SK-N-DZ (cell line): Measurements from ENCODE around the gene TPM4. TPM values are rescaled to one million over a fixed set of nuclear protein-coding genes. Genes with fewer than 3 reads are reported as not detected.
A peak's percentile ranks its signal among the peaks of the same experiment; 100 is the strongest.
"Not testable (repeated sequence)": the region's sequence is repeated elsewhere in the genome, so short reads cannot be mapped to it uniquely, and the experiment has no call there.

Experiments
- DNase-seq: peaks from one replicate; pipeline ENCODE4 v3.0.0-alpha.2; 2015; ENCODE audit warnings: low spot score
- polyA plus RNA-seq, 2 experiments: library from polyadenylated mRNA; depleted of rRNA; stranded (reverse); fragments of >200 nt; gene quantifications; 2 replicates each; pipeline ENCODE4 v1.2.3, GENCODE V29; 2014

The TPM4 gene
- polyA plus RNA-seq (2014; cell fraction: cytosol; rRNA removed): 173 and 190 TPM in 2 replicates
- polyA plus RNA-seq (2014; cell fraction: nucleus; rRNA removed): 78.2 and 86.9 TPM in 2 replicates

DNA sequence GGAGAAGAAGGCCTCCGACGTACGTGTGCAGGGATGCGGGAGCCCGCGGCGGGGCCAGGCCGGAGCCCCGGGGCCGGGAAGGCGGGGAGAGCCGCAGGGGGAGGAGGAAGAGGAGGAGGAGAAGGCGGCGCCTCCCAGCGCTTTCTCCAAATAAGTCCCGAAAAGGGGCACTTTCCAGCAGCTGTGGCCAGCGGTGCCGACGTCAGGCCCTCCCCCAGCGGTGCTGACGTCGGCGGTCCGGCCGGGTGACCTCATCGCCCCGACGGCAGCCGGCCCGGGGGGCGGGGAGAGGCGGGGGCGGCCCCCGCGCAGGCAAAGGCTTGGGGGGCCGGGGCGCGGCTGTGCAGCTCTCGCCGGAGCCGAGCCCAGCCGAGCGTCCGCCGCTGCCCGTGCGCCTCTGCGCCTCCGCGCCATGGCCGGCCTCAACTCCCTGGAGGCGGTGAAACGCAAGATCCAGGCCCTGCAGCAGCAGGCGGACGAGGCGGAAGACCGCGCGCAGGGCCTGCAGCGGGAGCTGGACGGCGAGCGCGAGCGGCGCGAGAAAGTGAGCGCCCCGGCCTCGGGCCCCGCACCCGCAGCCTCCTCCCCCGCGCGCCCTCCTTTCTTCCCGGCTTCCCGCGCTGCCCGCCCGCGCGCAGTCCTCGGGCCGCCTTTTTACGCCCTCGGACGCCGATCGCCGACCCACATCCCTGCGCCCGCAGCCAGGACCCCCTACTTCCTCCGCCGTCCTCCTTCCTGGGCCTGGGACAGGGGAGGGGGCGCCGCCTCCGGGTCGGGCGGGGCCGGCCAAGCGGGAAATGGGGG lies at the start of gene TPM4:
TPM4 (plus strand) TSS at position 342 of the 804 bp plus-strand sequence; CDS start at position 413, 71 bp downstream.
- DNase-seq: peak; percentile 84

DNA sequence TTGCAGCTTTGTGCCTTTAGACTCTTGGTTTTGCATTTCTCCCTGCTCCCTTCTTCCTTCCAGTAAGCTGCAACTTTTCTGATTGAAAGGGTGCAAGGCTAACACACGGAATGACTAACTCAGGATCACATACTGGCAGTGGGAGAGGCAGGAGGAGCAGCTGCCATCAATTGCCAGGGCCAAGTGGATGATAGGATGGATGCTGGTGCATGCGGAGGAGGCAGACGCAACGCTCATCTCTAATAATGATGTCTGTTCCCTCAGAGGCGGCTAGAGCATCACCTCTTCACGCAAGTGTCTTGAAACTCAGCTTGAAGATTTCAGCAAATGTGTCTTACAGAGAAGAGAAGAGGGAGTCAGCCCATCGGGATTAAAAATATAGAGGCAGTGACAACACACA lies 49.5 kb upstream of the TPM4 start:
- no peak for DNase-seq

DNA sequence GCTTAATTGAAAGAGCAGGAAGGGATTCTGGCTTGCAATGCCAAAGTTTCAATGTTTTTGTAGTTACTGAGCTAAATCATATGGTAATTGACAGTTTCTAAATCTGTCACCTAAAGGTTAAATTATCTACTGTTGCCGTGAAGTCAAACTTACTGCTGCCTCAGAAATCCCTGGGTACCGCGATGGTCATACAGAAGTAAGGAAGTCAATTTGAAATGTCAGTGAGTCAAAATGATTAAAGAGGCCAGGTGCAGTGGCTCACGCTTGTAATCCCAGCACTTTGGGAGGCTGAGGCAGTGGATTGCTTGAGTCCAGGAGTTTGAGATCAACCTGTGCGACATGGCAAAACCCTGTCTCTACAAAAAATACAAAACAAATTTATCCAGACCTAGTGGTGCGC lies 48.8 kb upstream of the TPM4 start:
- DNase-seq: no peak

DNA sequence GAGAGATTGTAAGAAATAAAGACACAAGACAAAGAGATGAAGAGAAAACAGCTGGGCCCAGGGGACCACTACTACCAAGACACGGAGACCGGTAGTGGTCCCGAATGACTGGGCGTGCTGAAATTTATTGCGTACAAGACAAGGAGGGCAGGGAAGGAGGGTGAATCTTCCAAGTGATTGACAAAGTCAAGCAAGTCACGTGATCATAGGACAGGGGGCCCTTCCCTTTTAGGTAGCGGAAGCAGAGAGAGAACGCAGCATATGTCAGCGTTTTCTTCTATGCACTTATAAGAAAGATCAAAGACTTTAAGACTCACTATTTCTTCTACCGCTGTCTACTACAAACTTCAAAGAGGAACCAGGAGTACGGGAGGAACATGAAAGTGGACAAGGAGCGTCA lies 46.1 kb upstream of the TPM4 start:
- DNase-seq: not testable (repeated sequence)

DNA sequence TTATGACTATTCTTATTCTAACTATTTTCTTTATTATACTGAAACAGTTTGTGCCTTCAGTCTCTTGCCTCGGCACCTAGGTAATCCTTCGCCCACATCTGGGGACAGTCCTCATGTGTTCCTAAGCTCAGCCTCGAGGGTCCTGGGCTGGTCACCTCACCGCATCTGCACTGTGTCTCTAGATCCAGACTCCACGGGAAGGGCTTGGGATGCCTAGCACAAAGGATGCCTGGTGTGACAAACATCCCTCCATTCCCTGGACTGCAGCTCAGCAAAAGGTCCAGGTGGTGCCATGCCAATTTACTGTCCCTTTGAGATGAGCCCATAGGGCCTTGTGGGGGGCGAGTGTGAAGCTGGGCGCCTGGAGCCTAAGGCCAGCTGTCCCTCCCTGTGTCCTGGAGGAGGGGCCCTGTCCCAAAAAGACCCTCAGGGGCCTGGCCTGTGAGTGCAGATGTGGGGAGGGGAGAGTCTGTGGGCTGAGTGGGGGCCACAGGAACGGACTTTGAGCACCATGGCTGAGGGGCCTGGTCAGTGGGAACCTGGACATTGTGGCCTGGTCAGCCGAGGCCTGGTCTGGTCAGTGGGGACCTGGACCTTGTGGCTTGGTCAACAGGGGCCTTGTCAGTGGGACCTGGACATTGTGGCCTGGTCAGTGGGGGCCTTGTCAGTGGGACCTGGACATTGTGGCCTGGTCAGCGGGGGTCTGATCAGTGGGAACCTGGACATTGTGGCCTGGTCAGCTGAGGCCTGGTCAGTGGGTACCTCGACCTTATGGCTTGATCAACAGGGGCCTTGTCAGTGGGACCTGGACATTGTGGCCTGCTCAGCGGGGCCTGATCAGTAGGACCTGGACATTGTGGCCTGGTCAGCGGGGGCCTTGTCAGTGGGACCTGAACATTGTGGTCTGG lies 45.1 kb upstream of the TPM4 start:
- DNase-seq: no peak

DNA sequence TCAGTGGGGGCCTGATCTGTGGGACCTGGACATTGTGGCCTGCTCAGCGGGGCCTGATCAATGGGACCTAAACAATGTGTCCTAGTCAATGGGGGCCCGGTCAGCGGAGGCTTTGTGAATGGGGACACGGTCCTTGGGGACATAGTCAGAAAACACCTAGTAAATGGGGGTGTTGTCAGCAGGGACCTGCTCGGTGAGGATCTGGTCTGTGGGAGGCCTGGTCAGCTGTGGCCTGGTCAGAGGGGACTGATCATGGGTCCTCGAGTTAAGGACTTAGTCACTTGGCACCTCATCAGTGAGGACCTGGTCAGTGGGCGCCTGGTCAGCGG lies 44.5 kb upstream of the TPM4 start:
- no peak for DNase-seq

DNA sequence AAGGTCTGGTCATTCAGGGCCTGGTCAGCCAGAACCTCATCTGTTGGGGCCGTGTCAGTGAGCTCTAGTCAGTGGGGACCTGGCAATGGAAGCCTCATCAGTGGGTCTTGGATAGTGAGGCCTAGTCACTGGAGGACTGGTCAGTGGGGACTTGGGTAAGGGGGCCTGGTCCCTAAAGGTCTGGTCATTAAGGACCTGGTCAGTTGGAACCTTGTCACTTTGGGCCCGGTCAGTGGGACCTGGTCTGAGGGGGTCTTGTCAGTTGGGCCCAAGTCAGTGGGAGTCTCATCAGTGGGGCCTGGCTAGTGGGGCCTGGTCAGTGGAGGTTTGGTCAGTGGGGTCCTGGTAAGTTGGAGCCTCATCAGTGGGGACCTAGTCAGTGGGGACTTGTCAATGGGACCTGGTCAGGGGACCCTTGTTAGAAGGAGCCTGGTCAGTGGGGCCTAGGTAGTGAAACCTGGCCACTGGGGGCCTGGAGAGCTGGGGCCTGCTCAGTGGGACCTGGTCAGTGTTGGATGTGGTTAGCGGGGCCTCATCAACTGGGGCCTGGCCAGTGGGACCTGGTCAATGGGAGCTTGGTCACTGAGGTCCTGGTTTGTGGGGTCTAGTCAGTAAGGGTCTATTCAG lies 43.7 kb upstream of the TPM4 start:
- no peak for DNase-seq

DNA sequence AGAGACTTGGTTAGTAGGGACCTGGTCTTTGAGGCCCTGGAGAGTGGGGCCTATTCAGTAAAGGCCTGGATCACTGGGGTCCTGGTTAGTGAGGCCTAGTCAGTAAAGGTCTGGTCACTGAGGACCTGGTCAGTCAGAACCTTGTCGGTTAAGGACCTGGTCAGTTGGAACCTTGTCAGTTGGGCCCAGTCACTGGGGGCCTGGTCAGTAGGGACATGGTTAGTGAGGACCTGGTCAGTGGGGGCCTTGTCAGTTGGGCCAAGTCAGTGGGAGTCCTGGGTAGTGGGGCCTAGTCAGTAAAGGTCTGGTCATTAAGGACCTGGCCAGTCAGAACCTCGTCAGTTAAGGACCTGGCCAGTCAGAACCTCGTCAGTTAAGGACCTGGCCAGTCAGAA lies 43.2 kb upstream of the TPM4 start:
- no peak for DNase-seq

DNA sequence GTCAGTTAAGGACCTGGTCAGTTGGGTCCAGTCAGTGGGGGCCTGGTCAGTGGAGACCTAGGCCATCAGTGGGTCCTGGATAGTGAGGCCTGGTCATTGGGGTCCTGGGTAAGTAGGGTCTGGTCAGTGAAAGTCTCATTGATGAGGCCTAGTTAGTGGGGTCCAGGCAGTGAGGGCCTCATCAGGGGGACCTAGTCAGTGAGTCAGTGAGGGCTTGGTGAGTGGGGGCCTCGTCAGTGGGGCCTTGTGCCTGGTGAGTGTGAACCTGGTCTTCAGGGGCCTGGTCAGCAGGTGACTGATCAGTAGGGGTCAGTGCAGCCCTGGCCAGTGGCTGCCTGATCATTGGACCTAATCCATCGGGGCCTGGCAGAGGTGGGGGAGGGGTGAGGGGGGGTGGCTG lies 42.6 kb upstream of the TPM4 start:
- no peak for DNase-seq

DNA sequence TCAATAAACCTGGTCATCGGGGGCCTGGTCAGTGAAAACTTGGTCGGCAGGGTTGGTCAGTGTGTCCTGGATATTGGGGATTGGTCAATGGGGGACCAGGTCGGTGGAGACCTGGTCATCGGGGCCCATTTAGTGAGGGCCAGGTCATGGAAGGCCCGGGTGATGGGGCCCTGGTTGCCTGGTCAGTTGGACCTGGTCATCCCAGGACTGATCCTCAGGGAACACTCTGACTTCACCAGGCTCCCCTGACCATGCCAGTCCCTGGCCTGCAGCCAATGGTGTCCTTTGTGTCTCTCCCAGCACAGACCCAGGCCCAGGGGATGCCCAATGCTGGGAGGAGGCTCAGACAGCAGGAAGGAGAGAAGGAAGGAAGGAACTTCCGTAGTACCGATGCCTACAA lies 42.1 kb upstream of the TPM4 start:
- no peak for DNase-seq

DNA sequence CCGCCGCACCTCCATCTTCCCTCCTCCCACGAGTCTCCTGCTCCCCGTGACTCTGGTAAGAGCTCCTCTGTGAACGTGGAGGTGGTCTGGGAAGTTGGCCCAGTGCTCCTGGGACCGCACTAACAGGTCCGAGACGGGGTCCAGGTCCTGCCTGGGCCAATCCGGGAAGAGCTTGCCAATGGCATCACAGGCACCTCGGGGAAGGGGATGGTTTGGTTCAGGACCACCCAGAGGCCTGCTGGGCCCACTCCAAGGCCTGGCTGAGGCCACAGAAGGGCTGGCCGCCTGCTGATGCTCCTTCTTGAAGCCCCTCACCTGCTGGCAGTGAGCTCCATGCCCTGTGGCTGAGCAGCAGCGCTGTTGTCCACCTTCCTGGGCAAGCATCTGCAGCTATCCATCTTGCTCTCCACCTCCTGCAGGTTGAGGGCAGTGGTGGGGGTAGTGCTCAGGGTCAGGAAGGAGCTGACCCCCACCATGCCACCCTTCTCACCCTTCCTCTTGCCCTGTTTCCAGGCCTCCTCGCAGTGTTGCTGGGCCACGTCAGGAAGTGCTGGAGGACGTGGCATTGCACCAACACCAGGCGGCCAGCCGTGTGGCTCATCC lies 41.2 kb upstream of the TPM4 start:
- no peak for DNase-seq

DNA sequence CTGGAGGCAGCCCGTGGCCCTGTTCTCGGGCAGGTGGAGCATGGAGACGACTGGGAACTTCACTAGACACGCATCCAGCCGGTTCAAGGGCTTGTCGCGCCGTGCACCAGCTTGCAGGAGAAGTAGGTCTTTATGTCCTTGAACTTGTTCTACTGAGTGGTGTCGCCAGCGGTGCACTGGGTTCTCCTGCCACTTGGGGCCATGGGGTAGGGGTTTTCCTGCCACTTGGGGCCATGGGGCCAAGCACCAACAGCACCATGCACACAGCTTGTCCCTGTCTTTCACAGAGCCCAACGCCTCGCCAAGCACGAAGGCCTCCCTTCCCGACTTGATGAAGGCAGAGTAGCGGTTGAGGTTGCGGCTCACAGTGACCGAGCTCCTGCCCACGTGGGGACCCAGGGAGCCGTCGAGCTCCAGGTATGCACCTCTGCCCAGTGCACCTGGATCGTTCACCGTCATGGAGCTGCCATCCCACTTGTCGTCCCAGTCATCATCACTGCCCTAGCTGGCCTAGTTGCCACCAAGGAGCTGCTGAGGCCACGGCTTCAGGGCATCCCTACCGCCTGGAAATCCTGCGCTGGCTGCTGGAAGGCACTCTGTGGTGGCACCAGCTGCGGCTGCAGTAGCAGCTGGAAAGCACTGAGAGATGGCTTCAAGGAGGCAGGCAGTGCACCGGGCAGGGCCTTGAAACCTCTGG lies 40.5 kb upstream of the TPM4 start:
- DNase-seq: no peak

DNA sequence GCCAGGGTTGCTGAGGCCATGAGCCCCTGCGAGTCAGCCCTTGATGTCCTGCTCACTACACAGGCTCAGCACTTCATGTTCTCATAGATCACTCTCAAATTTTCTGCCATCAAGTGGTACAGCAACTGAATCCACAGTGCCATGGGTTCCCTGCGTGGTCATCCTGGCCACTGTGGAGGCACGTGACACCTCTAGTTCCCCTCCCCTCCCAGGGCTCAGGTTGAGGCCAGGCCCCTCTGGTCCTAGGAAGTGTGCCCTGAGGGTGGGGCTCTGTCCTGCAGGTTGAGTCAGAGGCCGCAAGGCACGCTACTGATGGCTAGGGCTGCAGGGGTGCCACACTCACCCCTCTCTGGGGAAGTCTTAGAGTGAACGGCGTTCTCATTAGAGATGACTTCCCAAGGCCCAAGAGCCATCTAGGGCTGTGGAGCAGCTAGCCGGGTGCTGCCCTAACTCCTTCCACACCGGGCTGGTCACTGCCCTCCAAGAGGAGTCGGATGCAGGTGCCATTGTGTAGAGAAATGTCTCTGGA lies 39.8 kb upstream of the TPM4 start:
- no peak for DNase-seq

DNA sequence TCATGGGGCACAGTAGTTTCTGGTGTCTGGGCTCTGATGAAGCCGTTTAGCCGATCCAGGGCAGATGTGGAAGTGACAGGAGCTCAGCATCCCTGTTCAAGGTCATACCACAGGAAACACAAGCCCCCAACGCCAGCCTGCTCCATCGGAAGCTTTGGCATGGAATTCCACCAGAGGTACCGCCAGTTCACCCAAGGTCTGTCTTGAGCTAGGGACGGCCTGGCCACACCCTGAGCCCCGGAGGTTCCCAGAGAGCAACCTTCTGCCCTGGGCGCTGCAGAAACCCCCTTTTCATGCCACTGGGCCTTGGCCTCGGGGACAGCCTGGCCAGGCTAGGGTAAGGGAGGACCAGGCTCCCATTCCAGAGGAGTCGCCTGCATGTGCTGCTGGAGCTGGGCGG lies 39.4 kb upstream of the TPM4 start:
- no peak for DNase-seq

DNA sequence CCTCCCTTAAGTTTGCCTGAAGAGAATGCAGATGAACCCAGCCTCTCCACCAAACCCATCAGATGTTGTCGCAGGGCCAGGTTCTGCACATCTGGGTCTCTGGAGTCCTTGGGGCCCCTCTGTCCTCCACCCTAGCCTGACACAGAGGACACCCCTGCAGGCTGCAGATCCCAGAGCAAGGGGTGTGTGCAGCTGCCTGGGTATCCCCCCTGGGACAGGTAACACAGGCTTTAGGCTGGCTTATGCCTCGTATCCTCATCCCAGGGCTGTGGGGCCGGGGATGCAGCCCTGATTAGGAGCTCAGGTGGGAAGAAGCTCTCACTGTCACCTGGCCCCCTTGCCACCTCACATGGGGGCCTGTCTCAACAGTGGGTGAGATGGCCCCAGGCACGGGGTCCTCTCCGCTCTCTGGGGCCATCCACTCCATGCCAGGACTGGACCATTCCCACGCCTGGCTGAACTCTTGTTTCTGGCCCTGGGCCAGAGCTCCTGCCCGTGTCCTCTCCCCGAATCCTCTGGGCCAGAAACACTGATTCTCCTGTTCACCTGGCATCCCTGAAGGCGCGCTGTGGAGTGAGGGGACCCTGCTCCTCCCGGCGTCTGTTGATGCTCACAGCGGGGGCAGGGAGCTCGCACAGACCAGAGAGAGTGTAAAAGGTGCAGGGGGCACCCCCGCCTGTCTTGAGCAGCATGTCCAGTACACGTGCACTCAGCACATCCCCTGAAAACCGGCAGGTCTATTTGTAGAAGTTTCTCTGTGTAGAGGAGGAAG lies 38.7 kb upstream of the TPM4 start:
- DNase-seq: no peak

DNA sequence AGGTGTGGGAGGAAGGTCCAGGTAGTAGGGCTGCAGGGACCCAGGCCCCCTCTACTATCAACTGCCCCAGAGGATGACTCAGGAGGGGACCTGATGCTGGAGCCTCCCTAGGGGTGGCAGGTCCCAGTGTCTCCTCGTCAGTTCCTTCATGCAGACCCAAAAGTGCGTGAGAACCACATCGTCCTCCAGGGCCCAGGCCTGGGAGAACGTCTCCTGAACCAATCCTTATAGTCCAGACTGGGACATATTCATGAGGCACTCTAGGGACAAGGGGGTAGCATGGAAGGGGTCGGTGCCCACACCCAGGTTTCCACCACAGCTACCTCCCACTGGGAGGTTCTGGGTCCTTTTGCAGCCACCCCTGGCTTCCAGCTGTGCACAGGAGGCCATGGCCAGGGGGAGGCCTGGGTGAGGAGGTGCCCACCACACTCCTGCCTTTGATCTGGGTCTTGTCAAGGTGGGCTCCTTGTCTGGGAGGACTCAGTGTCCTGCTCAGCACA lies 38.0 kb upstream of the TPM4 start:
- no peak for DNase-seq

DNA sequence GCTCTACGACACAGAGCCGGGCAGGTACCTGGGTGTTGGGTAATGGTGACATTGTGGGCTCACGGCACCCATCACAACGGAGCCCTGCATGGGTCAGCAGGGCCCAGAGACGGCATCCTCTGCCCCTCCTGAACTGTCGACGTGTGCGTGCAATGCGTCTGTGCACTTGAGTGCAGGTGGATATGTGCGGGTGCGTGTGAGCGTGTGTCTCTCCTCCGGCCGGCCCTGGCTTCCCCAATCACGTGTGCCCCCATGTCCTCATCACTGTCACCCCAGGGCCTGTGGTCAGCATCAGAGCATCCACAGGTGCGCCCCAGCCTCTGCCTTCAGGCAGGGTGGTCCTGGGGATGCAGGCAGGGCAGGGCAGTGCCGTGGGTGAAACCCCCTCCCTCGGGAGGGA lies 37.2 kb upstream of the TPM4 start:
- no peak for DNase-seq

DNA sequence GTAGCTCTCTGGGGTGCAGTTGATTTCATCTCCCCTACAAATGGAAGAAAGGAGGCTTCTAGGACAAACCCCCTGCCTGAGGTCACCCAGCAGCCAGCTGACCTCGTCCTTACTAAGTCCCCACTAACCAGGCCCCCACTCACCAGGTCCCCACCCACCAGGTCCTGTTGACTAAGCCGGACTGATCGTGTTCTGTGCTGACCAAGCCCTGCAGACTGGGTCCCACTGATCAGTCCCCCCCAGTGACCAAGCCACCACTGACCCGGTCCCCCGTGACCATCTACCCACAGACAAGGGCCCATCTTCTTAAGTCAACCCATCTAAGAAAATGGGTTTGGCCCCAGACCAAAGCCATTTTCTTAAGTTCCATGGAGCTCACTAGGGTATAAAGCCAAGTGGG lies 36.8 kb upstream of the TPM4 start:
- DNase-seq: no peak

DNA sequence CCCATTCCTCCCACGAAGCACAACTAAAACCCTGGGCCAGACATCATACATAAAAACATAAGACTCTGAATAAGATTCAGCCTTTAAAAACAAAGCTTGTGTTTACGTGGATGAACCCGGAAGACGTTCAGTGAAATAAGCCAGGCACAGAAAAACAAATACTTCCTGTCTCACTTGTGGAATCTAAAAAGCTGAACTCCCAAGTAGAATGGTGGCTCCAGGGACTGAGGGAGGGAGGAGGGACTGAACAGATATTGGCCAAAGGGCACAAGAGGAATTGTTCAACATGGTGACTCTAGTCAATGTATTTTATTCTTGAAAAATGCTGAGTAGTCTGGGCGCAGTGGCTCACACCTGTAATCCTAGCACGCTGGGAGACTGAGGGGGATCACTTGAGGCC lies 35.7 kb upstream of the TPM4 start:
- DNase-seq: no peak
